MV-4-11 (cell line): ENCODE measurements around the gene SPIN4.
"Not testable (repeated sequence)": the region's sequence is repeated elsewhere in the genome, so short reads cannot be mapped to it uniquely, and the experiment has no call there.

Experiments used
- DNase-seq: peaks from one replicate; lab custom pipeline; 2025; lab: John Stamatoyannopoulos, UW

Gene SPIN4

DNA sequence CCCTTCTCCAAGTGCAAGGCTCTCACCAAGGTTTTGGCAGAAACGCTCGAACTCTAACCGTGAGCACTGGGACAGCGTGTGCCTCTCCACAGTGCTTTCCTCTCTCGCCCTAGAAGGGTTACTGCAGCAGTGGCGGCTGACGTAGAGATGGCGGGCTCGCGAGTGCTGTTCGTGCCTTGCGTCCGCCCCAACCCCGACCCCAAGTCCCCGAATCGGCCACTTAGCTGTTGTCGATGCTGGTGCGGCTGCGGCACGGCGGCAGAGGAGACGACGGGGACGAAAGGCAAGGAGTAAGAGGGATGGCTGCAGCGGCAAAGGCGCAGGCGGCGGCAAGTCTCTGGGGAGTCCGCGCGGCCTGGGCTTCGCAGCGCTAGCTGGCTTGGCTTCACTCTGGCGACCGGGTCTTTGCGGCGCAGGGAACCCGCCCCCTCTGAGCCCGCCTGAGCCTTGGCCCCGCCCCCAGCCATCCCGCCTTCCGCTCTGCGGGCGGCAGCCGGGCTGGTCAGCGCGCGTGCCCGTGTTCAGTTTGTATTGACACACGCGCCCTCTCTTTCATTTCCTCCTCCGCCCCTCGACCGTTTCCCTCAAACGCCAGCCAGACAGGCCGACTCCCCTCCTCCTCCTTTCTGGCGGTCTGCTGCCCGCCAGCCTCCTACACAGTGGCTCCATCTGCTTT is at the start of gene SPIN4:
Gene SPIN4 (minus strand): TSS at position 392 of the 676 bp plus-strand sequence. CDS start 513 bp downstream, outside the sequence.
- DNase-seq = peak; percentile 90

GRCh38 chrX:63400340-63400739 is 49.2 kb upstream of the SPIN4 start:
- DNase-seq = peak; percentile 2

- DNase-seq = no peak
These were observed 43.7 kb upstream of the SPIN4 start for GRCh38 chrX:63394872-63395271.

DNA sequence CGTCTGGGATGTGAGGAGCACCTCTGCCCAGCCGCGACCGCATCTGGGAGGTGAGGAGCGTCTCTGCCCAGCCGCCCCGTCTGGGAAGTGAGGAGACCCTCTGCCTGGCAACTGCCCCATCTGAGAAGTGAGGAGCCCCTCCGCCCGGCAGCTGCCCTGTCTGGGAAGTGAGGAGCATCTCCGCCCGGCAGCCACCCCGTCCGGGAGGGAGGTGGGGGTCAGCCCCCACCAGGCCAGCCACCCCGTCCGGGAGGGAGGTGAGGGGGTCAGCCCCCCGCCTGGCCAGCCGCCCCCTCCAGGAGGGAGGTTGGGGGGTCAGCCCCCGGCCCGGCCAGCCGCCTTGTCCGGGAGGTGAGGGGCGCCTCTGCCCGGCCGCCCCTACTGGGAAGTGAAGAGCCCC is 42.0 kb upstream of the SPIN4 start:
- not testable (repeated sequence) for DNase-seq

DNA sequence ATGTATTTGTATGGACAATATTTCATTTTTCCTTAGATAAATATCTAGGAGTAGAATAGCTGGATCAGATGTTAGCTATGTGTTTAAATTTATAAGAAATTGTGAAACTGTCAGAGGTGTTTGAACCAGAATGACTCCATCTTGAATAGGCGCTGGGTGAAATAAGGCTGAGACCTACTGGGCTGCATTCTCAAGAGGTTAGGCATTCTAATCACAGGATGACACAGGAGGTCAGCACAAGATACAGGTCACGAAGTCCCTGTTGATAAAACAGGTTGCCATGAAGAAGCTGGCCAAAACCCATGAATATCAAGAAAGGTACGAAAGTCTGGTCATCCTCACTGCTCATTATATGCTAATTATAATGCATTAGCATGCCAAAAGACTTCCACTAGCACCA is 36.3 kb upstream of the SPIN4 start:
- no peak for DNase-seq

GRCh38 chrX:63384263-63384662 is 33.1 kb upstream of the SPIN4 start:
- DNase-seq = not testable (repeated sequence)

DNA sequence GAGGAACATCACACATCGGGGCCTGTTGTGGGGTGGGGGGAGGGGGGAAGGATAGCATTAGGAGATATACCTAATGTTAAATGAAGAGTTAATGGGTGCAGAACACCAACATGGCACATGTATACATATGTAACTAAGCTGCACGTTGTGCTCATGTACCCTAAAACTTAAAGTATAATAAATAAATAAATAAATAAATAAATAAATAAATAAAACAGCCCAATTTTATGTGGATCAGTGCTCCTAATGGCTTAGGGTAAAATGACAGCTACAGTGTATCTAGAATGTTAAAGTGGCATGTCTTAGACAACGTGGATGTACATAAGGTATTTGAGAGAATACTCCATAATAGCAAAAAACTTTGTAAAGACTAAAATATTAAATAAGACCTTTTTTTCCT is 21.9 kb upstream of the SPIN4 start:
- not testable (repeated sequence) for DNase-seq

GRCh38 chrX:63367699-63368098 is 16.6 kb upstream of the SPIN4 start:
- DNase-seq = not testable (repeated sequence)

- DNase-seq = no peak
These were observed 12.7 kb upstream of the SPIN4 start for GRCh38 chrX:63363788-63364187.

GRCh38 chrX:63361494-63361893 is 10.4 kb upstream of the SPIN4 start:
- DNase-seq = no peak

DNA sequence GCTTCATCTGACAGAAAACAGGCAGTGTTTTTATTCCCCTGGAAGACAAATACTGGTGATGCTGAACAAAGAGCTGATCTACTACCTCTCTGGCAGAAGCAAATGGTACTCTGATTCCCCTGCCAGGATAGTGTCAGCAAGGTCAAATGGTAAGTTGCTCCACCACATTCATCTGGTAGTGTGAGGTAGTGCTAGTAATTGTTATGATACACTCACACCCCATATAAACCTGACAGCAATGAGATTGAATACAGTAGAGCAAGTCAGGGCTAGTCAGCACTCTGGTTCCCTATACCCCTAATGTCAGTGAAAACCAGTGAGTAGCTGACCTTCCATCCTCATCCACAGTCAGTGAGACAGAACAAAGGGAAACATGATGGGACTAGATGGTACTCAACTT is 3.4 kb upstream of the SPIN4 start:
- peak; percentile 51 for DNase-seq

- peak; percentile 0 for DNase-seq
These were observed 661 bp downstream of the SPIN4 start for GRCh38 chrX:63350465-63350877.

GRCh38 chrX:63349307-63349706 is 1.8 kb downstream of the SPIN4 start:
- peak; percentile 0 for DNase-seq

- peak; percentile 50 for DNase-seq
These were observed 20.5 kb downstream of the SPIN4 start for GRCh38 chrX:63330681-63331080.

DNA sequence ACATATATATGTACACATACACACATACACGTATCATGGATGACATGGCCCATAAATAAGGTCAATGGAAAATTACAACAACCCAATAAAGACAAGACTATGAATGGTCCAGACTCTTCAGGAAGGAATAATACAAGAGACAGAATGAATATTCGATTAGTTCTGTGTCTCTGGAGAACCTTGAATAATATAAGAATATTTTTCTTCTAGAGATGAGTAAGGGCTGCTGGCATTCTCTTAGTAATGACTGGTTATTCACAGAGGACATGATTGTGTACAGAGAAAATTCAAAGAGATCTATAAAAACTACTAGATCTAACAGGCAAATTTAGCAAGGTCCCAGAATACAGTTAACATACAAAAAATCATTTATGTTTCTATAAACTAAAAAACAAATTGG is 23.3 kb downstream of the SPIN4 start:
- no peak for DNase-seq

DNA sequence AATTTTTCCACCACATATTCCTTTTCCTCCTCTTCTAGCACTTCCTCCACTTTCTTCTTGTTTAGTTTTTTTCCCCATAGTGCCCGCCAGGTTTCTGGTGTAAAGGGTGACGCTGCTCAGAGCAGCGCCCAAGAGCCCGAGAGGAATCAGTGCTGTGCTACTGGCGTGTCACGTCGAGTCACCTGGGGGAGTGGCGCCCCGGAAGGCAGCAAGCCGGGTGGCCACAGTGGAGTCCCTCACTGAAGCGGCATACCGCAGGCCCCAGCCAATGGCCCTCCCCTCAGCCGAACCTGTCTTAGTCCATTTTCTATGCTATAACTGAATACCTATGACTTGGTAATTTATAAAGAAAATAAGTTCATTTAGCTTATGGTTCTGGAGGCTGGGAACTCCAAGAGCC is 51.5 kb downstream of the SPIN4 start:
- no peak for DNase-seq
